Fibroblast of skin of abdomen (primary cell): ENCODE results near the gene HBE1. TPM values are rescaled to one million over a fixed set of nuclear protein-coding genes. Genes with fewer than 3 reads are reported as not detected.
A peak's percentile ranks its signal among the peaks of the same experiment; 100 is the strongest.
"Not testable (repeated sequence)": the region's sequence is repeated elsewhere in the genome, so short reads cannot be mapped to it uniquely, and the experiment has no call there.

ENCODE experiments used
- DNase-seq: peaks from one replicate; pipeline ENCODE4 v3.0.0-alpha.2; 2013
- polyA plus RNA-seq, 2 experiments: library from polyadenylated mRNA; unstranded; fragments of 120-200 nt; gene quantifications; one replicate each; pipeline ENCODE4 v1.2.1, GENCODE V29; 2013; ENCODE audit not compliant: insufficient read length in 2 of 2

The HBE1 gene
- polyA plus RNA-seq (2013, experiment 1 of 2; ENCODE audit: insufficient read length): not detected
- polyA plus RNA-seq (2013, experiment 2 of 2; ENCODE audit: insufficient read length): 0.21 TPM

DNA sequence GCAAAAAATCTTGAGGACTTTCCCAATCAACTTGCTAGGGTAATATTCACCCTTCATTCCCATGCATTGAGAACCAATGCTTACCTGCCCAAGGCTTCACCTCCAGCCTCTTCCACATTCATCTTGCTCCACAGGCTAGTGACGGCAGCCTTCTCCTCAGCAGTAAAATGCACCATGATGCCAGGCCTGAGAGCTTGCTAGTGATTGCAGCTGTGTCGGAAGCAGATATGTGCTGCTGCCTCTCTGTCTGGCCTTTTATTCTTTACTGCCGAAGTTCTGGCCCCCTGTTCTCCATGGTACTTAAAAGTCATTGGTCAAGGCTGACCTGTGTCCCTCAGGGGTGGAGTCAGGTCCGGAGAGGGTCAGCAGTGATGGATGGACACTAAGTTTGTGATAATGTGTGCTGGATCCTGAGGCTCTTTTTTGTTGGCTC, at the start of gene HBE1:
HBE1 (minus strand) TSS at position 231 of the 433 bp plus-strand sequence; CDS start at position 176, 55 bp downstream.
- DNase-seq: no peak

DNA sequence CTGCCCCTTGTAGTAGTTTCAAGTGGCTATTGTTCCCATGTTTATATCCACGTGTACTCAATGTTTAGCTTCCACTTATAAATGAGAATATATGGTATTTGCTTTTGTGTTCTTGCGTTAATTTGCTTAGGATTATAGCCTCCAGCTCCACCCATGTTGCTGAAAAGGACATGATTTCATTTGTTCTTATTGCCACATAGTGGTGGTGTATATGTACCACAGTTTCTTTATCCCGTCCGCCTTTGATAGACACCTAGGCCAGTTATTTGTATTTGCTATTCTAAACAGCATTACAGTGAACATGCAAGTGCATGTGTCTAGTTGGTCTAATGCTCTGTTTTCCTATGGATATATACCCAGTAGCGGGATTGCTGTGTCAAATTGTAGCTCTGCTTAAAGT, 47.5 kb upstream of the HBE1 start:
- no peak for DNase-seq

DNA sequence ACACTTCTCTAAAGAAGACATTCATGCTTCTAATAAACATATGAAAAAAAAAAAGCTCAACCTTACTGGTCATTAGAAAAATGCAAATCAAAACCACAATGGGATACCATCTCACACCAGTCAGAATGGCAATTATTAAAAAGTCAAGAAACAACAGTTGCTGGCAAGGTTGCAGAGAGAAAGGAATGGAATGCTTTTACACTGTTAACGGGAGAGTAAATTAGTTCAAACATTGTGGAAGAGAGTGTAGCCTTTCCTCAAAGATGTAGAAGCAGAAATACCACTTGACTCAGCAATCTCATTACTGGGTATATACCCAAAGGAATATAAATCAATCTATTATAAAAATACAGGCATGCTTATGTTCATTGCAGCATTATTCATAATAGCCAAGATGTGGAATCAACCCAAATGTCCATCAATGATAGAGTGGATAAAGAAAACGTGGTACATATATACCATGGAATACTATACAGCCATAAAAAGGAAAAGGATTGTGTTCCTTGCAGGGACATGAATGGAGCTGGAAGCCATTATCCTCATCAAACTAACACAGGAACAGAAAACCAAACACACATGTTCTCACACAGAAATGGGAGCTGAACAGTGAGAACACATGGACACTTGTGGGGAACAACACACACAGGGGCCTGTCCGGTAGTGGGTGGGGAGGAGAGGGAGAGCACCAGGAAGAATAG, 43.7 kb upstream of the HBE1 start:
- DNase-seq: not testable (repeated sequence)

DNA sequence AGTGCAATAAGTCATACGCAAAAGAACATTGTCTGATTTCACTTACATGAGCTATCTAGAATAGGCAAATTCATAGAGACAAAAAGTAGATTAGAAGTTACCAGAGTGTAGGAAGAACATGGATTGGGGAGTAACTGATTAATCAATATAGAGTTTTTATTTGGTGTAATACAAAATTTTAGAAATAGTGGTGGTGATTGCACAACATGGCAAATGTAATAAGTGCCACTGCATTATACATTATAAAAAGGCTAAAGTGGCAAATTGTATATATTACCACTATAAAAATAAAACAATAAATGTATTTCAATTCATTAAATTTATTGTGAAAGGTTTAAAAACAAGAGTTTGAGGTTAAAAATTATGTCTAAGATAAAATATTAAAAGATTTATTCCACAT, 40.7 kb upstream of the HBE1 start:
- DNase-seq: no peak

DNA sequence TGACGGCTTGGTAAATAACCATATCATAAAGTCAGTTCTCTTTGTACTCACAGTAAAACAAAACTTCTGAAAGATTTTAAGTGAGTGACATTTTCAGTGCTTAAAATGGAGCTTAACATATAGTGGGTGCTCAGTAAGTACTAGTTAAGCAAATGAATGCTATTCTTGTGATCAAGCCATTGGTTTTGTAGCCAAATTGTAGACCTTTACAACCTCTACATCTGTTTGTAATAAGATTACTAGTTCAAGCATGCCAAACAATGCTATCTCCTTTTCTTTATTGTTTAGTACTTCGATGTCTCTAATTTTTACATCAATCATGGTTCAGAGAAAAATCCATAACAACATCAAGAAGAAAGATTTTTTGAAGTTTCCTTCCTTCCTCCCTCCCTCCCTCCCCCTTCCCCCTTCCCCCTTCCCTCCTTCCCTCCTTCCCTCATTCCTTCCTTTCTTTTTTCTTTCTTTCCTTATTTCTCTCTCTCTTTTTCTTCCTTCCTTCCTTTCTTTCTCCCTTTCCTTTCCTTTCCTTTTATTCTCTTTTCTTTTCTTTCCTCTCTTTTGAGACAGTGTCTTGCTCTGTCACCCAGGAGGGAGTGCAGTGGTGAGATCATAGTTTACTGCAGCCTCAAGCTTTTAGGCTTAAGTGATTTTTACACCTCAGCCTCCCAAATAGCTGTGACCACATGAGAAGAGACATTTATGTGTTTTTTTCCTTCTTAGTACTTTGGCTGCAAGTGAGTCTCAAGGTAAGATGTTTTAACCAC, 37.7 kb upstream of the HBE1 start:
- no peak for DNase-seq

DNA sequence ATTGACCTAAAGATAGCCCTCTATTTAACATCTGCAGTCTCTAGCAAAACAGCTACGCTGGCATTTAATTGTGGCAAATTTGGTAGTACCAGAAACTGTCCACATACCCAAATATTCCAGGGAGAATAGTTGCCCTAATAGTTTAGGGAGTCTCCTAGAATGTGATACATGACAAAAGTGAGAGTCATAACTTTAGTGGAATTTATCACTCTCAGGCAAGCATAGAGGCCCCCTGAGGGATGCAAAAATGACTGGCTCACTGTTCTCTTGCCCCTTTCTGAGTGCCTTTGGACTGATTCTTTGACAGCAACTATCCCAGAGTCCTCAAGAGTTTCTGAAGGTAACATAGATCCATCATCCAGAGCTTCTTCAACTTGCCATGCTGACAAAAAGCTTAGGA, 34.3 kb upstream of the HBE1 start:
- DNase-seq: no peak

DNA sequence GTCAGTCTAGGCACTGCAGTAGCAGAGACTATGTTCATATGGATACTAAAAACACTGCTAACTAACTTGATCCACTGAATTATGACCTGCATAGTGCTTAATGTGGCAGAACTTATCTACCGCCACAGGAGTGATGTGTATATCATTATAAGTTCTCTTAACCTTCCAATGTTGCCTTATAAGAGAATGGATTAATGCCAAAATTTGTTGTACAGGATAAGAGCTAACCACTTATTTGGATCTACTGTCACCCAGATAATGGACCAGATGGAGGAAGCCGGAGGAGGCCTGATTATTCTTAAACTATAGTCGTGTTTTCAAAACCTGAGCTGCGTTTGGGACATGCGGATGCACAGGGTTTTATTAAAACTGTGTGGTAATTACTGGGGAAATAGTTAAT, 33.9 kb upstream of the HBE1 start:
- DNase-seq: no peak

DNA sequence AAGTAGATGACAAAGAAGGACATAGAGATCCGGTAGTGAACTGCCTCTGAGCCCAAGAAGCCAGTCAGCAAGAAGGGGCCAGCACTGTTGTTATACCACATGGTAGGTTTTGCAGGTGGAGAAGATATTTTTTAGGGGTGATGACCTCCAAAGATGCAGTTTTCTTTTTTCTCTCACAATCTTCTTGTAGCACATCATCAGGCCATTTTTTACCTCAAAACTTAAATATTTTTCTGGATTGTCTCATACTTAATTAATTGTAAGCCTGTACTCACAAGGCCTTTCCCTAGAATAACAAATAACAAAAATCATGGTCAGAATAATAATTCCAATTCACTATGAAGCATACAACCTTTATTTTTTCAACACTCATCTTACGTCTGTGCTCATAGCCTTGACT, 32.1 kb upstream of the HBE1 start, which contains the start of gene OR51B4:
OR51B4 (minus strand) TSS at position 101 of the 400 bp plus-strand sequence; CDS start at position 101, 0 bp downstream.
- no peak for DNase-seq

DNA sequence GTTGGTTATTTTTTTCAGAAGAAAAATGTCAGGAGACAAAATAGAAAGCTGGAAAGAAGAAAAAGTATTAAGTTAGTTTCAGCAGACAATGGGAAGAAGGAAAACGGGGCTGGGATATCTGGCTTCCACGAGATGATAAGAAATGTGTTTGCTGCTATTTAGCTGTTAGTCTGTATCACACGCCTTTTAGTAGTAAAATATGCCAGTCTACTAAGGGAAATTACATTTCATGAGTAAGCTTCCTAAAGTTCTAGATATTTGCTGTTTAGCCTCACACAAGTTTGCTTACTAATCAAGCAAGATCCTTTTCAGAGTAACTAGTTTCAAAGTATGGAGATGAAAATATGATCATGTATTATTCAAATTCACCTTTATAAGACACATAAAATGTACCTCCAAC, 30.5 kb upstream of the HBE1 start:
- no peak for DNase-seq

DNA sequence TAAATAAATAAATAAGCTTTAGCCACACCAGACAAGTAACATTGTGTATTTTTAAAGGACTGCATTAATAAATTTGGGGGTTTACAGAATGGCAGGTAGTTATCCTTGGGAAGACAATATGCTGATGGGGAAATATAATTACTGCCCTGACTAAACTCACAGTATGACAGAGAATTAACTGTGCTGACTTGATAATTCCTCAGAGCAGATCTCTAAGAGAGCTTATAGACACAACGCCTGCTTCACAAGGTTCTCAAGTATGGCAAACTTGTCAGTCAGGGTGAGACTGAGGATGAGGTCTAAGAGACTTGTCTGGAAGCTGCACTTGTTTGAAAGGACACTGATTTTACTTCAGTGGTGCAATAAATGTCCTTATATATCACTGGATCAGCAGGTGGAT, 28.7 kb upstream of the HBE1 start:
- DNase-seq: no peak

DNA sequence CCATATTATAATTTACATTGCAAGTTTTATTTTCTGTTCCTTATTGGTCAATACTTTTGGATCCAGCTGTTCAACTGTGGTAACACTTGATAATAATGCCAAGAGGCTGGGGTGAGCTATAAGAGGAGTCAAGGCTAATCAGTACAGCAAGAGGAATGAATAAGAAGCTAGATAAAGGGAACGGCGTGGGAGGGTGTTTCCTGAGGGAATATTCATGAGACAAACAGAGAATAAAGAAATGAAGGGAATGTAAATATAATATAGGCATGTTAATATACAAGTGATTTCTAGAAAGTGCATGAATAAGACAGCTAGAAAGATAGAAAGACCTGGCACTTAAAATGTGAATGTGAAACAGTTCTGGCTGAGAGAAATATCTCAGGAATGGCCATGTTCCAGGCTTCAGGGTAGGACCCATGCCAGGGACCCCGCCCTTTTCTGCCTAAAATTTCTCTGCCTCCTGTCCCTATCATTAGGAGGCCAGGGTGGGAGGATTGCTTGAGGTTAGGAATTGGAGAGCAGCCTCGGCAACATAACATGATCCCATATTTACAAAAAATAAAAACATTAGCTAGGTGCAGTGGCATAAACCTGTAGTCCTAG, 28.1 kb upstream of the HBE1 start:
- no peak for DNase-seq

DNA sequence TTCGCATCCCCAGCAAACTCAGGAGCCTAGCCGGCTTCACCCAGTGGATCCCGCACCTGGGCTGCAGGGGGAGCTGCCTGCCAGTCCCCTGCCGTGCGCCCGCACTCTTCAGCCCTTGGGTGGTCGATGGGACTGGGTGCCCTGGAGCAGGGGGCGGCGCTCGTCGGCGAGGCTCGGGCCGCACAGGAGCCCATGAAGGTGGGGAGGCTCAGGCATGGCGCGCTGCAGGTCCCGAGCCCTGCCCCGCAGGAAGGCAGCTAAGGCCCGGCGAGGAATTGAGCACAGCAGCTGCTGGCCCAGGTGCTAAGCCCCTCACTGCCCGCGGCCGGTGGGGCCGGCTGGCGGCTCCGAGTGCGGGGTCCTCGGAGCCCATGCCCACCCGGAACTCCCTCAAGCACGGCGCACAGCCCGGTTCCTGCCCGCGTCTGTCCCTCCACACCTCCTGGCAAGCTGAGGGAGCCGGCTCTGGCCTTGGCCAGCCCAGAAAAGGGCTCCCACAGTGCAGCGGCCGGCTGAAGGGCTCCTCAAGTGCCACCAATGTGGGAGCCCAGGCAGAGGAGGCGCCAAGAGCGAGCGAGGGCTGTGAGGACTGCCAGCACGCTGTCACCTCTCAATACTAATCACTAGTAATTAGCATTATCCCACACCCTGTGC, 24.7 kb upstream of the HBE1 start:
- DNase-seq: not testable (repeated sequence)

DNA sequence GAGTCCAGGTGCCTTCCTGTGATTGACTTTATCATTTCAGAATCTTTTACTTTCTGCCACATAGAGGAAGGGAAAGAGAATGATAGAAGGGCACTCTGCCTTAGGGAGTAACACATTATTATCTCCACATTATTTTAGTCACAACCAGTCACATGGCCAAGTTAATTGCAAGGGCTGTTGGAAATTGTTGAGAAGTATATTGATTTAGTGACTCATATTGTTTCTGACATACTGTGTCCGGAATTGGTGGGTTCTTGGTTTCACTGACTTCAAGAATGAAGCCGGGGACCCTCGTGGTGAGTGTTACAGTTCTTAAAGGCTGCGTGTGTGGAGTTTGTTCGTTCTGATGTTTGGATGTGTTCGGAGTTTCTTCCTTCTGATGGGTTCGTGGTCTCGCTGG, 23.3 kb upstream of the HBE1 start:
- DNase-seq: no peak

DNA sequence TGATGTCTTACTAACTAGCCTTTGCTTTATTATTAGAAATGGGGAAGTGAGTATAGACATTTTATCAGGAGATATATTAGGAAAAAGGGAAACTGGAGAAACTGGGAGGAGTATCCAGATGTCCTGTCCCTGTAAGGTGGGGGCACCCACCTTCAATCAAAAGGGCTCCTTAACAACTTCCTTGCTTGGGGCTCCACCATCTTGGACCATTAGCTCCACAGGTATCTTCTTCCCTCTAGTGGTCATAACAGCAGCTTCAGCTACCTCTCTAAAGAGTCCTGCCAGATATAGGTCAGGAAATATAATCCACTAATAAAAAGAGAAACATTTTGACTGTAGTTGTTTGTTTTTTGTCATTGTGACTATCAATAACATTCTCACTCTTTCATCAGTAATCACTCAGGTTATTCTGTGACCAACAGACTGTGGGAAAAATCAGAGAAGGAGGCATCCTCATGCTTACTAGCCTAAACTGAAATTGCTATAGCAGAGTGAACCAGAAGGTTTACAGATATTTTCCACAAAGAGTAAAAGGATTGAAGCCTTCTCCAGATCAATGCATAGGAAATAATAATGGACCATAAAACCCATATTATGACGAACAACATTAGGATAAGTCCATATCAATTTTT, 21.6 kb upstream of the HBE1 start:
- DNase-seq: peak; percentile 24

DNA sequence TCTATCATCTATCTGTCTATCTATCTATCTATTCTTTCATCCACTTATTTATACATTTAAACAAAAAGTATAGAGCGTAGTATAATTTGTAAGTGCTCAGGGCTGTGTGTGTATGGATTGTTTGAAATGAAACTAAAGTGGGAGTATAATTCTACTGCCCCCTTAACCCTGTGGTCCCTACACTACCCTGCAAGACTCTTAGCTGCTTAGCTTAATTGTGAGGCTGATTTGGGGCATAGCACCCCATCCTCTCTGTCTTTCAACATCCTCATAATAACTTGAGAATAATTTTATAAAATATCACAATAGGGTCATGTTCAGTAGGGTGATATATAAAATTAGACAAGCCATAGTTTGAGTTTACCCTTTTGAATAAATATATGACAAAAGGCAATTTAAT, 20.4 kb upstream of the HBE1 start:
- DNase-seq: no peak

DNA sequence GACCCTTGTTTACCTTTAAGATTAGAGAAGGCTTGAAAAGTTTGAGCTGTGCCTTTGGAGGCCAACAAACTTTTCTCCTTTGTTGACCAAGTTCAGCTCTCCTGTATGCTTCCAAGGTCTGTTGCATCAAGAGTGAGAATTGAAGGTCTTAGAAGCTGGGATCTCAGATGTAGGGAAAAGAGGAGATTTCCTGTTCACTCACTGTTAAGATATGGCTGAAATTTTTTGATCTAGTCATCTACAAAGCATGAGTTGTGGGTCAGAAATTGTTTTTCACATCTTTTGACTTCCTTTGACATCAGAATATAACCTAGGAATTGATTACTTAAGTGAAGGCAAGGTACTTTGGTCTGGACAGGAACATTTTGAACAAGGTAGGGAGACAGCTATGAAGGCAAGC, 20.0 kb upstream of the HBE1 start:
- peak; percentile 20 for DNase-seq

DNA sequence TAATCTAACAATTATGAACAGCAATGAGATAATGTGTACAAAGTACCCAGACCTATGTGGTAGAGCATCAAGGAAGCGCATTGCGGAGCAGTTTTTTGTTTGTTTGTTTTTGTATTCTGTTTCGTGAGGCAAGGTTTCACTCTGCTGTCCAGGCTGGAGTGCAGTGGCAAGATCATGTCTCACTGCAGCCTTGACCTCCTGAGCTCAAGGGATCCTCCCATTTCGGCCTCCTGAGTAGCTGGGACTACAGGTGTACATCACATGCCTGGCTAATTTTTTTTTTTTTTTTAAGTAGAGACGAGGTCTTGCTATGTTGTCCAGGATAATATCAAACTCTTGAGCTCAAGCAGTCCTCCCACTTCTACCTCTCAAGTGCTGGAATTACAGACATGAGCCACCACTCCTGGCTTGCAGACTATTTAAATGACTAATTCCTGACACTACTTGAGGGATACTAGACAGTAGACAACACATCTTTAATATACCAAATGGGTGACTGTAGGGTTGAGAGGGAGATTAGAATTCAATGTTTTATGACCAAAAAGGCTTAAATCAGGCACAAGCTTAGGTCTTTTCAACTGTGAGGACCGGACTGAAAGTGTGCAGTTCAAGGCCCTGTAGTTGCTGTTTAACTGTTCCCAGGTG, 19.3 kb upstream of the HBE1 start:
- DNase-seq: peak; percentile 16

DNA sequence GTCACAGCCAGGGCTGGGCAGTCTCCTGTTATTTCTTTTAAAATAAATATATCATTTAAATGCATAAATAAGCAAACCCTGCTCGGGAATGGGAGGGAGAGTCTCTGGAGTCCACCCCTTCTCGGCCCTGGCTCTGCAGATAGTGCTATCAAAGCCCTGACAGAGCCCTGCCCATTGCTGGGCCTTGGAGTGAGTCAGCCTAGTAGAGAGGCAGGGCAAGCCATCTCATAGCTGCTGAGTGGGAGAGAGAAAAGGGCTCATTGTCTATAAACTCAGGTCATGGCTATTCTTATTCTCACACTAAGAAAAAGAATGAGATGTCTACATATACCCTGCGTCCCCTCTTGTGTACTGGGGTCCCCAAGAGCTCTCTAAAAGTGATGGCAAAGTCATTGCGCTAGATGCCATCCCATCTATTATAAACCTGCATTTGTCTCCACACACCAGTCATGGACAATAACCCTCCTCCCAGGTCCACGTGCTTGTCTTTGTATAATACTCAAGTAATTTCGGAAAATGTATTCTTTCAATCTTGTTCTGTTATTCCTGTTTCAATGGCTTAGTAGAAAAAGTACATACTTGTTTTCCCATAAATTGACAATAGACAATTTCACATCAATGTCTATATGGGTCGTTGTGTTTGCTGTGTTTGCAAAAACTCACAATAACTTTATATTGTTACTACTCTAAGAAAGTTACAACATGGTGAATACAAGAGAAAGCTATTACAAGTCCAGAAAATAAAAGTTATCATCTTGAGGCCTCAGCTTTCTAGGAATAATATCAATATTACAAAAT, 18.6 kb upstream of the HBE1 start:
- DNase-seq: no peak

DNA sequence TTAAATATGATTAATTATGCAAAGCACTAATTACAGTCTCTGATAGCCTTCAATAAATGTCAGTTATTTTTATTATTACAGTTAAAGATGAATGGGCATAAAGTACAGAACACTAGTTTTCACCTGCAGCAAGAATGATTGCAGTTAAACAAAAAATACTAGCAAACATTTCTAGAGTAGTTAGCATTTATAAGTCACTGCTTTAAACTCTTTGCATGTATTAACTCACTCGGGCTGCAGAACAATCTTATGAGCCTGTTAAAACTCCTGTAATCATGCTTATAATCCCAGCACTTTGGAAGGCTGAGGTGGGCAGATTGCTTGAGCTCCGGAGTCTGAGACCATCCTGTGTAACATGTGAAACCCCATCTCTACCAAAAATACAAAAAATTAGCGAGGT, 17.2 kb upstream of the HBE1 start:
- no peak for DNase-seq

DNA sequence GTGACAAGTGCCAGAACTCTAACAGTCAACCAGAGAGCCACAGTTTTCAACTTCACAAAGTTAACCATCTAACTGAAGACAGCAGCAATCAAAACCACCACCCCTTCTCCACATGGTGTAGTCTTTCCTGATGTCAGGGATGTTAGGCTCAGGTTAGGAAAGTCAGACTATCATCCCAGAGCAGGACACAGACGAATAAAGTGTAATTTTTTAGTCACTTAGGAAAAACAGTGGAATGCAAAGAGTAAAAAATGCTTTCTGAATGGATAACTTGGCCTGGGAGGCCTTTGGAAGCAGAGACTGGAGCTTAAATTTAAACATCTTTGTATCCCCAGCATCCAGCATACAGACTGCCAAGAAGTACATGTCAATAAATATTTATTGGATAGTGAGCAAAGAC, 16.6 kb upstream of the HBE1 start:
- no peak for DNase-seq

DNA sequence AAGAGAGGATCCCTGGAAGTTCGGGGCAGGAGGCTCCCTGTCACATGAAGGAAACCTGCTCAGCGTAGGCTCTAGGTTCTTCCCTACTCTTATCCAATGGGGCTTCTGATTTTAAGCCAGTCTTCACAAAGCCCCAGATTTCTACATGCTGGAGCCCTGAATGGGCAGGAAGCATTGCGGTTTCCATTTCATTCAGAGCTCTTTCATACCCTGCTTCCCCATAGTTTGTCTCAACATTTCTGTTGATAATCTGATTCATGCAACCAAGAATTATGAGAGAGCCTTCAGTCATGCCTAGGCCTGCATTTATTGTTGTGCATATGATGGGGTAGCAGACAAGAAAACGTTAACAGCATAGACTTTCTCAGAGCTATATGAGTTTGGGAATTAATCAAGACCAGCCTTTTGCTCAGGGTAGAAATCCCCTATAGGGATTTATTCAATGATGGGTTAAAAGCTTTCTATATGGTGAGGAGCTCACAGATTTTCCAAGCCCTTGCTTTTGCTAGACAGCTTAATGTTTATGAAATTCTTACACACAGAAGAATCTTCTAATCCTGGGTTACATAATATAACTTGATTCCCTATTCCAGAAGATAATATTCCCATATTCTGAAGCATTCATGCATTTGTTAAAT, 16.1 kb upstream of the HBE1 start:
- DNase-seq: no peak
